Ramos (cell line): ENCODE results near the gene LHX3.

Experiments
- in situ Hi-C: fragments of 300-500 bp; cut with MboI; formaldehyde crosslinking; loops from one replicate; pipeline ENCODE4 v1.14.3; 2022; ENCODE audit warnings: low sequenced_read_pairs; ENCODE audit not compliant: unreplicated experiment

The LHX3 gene

DNA sequence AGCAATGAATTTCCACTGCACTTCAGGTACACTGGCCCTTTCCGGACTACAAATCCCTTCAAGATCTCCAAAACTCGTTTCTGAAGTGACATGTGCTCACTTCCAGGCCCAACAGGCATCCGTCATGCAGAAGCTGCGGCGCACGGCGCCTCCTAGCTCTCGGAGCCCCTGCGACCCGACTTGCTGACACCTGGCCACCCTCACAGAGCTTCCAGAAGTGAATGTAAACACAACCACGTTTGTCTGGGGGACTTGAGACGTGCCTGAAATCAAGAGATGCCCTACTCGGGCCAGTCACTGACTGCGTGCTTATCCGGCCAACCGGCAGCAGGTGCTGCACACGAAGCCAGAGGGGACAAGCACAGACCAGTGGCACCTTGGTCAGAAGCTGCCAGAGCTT lies 4.9 kb upstream of the LHX3 start:
- in situ Hi-C loops, result no loop called here

DNA sequence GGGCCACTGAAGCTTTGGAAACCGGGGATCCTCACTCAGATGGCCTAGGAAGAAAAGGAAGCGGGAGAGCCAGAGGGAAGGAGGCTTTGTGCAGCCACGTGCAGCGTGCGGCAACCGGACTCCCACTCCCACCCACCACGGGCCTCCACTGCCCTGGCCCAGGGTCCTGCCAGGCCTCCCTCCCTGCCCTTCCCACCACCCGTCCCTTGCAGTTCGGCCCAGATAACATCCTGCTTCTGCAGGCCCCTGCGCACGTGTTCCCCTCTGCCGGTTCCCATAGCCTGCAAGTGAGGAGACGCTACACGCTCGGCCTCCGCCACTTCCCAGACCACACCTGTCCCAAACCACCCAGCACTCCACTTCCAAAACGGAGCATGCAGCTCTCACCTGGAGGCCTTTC lies 4.3 kb upstream of the LHX3 start:
- in situ Hi-C loops, result no loop called here

DNA sequence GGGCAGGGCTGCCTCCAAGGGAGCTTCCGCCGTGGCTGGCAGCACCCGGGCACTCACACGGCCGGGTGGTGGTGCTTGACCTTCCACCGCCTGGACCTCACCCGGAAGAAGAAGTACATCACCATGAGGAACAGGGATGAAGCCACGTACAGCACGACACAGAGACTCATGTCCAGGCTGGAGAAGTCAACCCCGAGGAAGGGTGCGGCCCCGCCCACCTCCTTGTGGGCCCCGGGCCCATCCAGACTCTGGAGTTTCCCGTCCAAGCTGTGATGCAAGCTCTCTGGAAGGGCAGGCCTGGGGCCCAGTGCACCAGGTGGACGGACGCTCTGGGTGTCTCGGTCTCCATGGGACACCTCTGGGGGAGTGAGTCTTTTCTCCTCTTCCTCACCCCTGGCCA lies 3.7 kb upstream of the LHX3 start:
- in situ Hi-C loops, result no loop called here

GRCh38 chr9:136207616-136208015 lies 2.7 kb upstream of the LHX3 start:
- in situ Hi-C loops, result no loop called here

- in situ Hi-C loops, result no loop called here
Observed at GRCh38 chr9:136206602-136207275, 1.8 kb upstream of the LHX3 start.

DNA sequence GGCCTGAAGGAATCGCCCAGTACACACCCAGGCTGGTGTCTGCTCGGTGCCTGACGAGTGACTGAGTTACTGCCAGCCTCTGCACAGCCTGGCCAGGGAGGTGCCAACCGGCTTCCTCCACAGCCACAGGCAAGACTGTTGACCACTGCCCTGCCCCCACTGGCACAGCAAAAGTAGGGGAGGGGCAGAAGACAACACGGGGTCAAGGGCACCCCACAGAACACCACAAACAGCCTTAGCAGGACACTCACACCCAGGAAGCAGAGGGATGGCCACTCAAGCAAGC lies 722 bp upstream of the LHX3 start:
- in situ Hi-C loops, result no loop called here

- in situ Hi-C loops, result no loop called here
Observed at GRCh38 chr9:136204145-136204805, 653 bp downstream of the LHX3 start.

DNA sequence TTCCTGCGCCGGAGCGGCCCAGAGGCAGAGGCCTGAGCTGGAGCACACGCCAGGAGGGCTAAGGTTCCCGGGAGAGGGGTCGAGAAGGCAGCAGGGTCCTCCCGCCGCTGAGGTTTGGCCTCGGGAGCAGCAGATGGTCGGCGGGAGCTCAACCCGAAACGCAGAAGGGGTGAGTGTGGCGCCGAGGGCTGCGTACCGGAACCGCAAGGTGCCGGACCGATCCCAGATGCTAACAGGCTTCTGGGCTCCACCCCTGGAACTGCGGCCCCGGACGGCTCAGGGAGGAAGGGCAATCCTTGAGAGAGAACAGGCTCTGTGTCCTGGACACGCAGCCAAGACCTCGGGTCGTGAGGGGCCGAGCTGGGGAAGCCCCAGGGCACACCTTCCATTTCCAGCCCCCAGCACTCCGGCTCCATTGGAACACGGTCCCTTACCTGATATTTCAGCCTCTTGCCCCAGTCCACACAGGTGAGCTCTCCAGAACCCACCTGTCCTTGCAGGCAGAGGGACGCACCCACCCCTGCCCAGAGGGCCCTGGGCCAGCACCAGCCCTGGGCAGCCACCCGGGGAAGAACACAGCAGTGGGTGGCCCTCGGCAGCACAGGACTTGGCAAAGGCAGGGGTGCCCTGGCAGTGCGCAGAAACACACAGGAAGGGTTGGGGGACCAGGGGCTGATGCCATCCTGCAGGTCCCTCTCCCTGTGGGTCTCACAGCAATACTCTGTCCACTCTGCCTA lies 1.4 kb downstream of the LHX3 start:
- in situ Hi-C loops, result no loop called here

DNA sequence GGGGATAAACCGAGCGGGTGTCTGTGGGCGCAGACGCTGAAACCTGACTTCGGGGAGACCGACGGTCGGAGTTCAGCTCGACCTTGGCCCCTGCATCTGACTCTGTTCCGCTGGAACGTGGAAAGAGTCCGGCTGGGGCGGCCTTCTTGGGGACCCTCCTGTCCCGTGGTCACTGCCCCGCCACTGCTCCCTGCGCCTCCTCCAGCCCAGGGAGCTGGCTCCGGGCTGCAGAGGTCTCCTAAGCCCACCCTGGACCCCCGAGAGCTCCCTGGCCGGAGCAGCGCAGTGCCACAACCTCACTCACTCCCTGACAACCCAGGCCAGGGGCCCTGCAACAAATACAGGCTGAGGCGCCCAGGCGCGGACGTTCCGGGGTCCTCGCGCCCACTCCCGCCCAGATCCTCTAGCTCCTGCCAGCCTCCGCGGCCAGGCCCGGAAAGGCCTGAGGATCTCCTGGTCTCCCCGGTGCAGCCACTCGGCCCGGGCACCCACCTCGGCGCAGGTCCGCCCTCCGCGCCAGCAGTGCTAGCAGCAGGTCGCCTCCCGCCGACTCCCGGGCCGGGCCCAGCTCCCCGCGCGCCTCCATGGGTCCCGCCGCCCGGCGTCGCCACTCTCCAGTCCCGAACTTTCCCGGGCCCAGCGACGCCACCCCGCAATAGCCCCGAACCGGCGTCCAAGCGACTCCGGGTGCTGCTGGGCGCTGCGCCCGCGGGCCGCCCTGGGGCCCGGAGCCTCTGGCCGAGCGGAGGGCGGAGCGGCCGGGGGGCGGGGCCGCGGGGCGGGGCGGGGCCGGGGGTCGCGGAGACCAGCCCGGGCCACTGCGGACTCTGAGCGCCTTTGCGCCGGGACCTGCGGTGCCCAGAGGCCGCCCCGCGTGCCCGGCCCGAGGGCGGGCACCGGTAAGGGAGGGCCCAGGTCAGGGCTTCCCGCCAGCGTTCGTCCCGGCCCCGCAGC lies 2.2 kb downstream of the LHX3 start:
- in situ Hi-C loops, result no loop called here

DNA sequence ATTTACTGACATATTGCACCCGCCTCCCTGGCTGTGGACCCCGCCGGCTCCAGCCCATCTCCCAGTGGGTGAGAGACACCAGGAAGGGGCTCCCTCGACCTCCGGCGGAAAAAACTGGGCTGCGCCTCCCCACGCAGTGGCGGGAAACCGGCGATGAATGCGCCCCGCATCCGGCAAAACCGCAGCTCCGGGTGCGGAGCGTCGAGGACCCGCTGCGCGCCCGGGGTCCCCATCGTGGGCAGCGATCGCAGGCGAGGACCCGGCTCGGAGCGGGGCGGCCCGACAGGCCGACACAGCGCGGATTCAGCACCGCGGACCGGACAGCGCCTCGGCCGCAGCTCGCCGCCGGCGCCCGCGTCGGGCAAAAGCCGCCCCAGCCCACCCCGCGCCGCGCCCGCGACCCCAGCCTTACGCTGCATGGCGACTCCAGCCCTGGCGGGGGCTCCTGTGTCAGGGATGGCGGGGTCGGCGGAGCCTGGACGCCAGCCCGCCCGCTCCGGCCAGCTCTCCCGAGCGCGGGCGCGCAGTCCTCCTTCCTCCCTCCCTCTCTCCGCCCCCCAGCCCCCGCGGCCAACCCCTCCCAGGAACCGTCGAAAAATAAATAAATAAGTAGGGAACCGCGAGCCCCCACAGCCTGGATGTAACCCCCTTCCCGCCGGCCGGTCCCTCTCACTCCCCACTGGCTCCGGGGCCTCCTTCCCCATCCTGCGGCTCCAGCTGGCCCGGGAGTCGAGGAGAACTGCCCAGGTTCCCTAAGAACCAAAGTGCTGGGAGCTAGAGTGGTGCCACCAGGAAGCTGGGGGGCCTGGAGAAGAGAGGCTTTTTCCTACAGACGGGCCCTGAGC lies 3.1 kb downstream of the LHX3 start:
- in situ Hi-C loops, result no loop called here

DNA sequence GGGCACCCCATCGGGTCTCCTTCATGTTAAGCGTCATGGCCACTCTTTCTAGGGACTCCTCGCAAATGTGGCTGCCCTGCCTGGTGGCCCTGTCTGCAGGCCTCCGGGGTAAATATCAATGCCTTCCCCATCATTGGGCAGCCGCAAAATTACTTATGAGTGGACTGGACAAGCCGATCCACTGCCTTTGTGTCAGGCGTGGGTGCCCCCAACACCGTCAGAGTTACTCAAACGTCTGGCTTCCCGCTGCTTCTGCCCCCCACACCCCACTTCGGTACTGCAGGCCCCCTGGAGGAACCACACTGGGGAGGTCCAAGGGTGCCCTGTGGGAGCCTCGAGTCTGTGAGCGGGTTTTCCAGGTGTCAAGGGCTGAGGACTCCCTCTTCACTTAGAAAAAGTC lies 3.8 kb downstream of the LHX3 start:
- in situ Hi-C loops, result no loop called here

DNA sequence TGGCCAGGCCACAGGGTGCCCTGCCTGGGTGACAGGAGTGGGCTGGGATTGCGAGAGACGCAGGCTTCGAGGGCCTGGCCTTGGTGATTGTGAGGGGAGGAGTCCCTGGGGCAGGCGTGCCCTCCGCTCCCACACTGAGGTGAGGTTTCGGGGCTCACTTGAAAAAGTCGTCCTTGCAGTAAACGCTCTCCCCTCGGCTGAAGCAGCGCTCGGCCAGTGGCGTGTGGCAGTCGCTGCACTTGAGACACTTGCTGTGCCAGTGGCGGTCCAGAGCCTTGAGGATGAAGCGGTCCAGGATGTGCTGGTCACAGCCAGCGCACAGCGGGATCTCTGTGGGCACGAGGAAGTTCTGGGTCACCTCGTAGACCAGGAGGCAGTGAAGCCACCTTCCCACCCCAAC lies 4.5 kb downstream of the LHX3 start:
- in situ Hi-C loops, result no loop called here

GRCh38 chr9:136199391-136200288 lies 5.3 kb downstream of the LHX3 start:
- in situ Hi-C loops, result no loop called here

GRCh38 chr9:136198605-136199083 lies 6.3 kb downstream of the LHX3 start:
- in situ Hi-C loops, result no loop called here

GRCh38 chr9:136197930-136198604 lies 6.9 kb downstream of the LHX3 start:
- in situ Hi-C loops, result no loop called here

GRCh38 chr9:136197084-136197875 lies 7.6 kb downstream of the LHX3 start:
- in situ Hi-C loops, result no loop called here

- in situ Hi-C loops, result no loop called here
Observed at GRCh38 chr9:136196404-136197083, 8.4 kb downstream of the LHX3 start.
